PC-9 (cell line): ENCODE results near the gene ACTN2. TPM values are rescaled to one million over a fixed set of nuclear protein-coding genes. Genes with fewer than 3 reads are reported as not detected.

Experiments
- BruUV-seq: library from RNA; stranded (reverse); fragments of 400-500 nt; replicated peaks from 2 replicates; lab custom pipeline; 2021; lab: Mats Ljungman, UMichigan
- CTCF ChIA-PET: fragments of 300-600 bp; sonication (Branson Sonifier 250); formaldehyde crosslinking; loops from one replicate; lab custom pipeline; 2022; ENCODE audit warnings: antibody characterized with exemption; lab: Charles Lee
- POLR2A ChIA-PET: fragments of 300-600 bp; sonication (Branson Sonifier 250); formaldehyde crosslinking; loops from one replicate; lab custom pipeline; 2022; ENCODE audit warnings: antibody characterized with exemption; ENCODE audit not compliant: unreplicated experiment; lab: Charles Lee
- DNase-seq, 2 experiments: peaks; one replicate each; pipeline versions ENCODE4 v3.0.0 to v3.0.0-alpha.2; 2015 to 2022; ENCODE audit warnings: mixed read lengths in 1 of 2
- H2AFZ ChIP-seq: fragments of 200-600 bp; sonication (generic); 2 replicates; pipeline ENCODE4 v1.8.1; 2017; ENCODE audit warnings: antibody characterized with exemption
- H3F3A ChIP-seq: fragments of 200-600 bp; sonication (generic); 2 replicates; pipeline ENCODE4 v1.8.1; 2017; ENCODE audit warnings: antibody characterized with exemption, mild to moderate bottlenecking, low read depth; ENCODE audit not compliant: insufficient read depth
- H3K27ac ChIP-seq: fragments of 200-600 bp; sonication (generic); 2 replicates; pipeline ENCODE4 v1.6.1; 2016; ENCODE audit warnings: mixed run types
- H3K27me3 ChIP-seq: fragments of 200-600 bp; sonication (generic); 2 replicates; pipeline ENCODE4 v1.6.1; 2016; ENCODE audit warnings: low read depth, mixed run types; ENCODE audit not compliant: insufficient read depth
- H3K36me3 ChIP-seq: fragments of 200-600 bp; sonication (generic); 2 replicates; pipeline ENCODE4 v1.6.1; 2016; ENCODE audit warnings: low read depth, mixed run types
- H3K4me1 ChIP-seq: fragments of 200-600 bp; sonication (generic); replicated peaks from 2 replicates; pipeline ENCODE4 v1.6.1; 2016; ENCODE audit warnings: mixed run types; ENCODE audit not compliant: insufficient read depth
- H3K4me2 ChIP-seq: fragments of 200-600 bp; sonication (generic); 2 replicates; pipeline ENCODE4 v1.6.1; 2017; ENCODE audit warnings: mixed run types
- H3K4me3 ChIP-seq: fragments of 200-600 bp; sonication (generic); 2 replicates; pipeline ENCODE4 v1.6.1; 2016; ENCODE audit warnings: mixed run types
- H3K79me2 ChIP-seq: fragments of 200-600 bp; sonication (generic); 2 replicates; pipeline ENCODE4 v1.6.1; 2017; ENCODE audit warnings: low read depth, mixed run types
- H3K9me2 ChIP-seq: fragments of 200-600 bp; sonication (generic); 2 replicates; pipeline ENCODE4 v1.8.1; 2017; ENCODE audit warnings: mild to moderate bottlenecking; ENCODE audit not compliant: insufficient read depth
- H3K9me3 ChIP-seq: fragments of 200-600 bp; sonication (generic); 2 replicates; pipeline ENCODE4 v1.8.1; 2016; ENCODE audit warnings: low read depth; ENCODE audit not compliant: insufficient read depth
- H4K20me1 ChIP-seq: fragments of 200-600 bp; sonication (generic); 2 replicates; pipeline ENCODE4 v1.8.1; 2017; ENCODE audit not compliant: insufficient read depth
- EZH2 ChIP-seq: fragments of 200-600 bp; sonication (generic); IDR thresholded peaks from 2 replicates; pipeline ENCODE4 v1.8.0; 2017; ENCODE audit warnings: antibody characterized with exemption, low read depth
- intact Hi-C: fragments of 100-400 bp; cut with micrococcal nuclease; formaldehyde crosslinking; loops from one replicate; pipeline ENCODE4 v1.10.0; 2022; ENCODE audit not compliant: unreplicated experiment
- total RNA-seq: library from RNA; stranded (reverse); gene quantifications from 2 replicates; pipeline ENCODE4 v1.2.3, GENCODE V29; 2021
- TF ChIP-seq, protein P1 (sequence below): fragments of 200-600 bp; sonication (generic); conservative IDR thresholded peaks from 2 replicates; pipeline ENCODE4 v1.6.1; 2017; ENCODE audit warnings: mixed run types, antibody characterized with exemption, mild to moderate bottlenecking, moderate library complexity

Gene ACTN2
- total RNA-seq, 1 experiment from 2014 or later, result not detected

- H3K9me2 ChIP-seq, result no peaks in the 10 kb centered on the region
- H3K4me2 ChIP-seq, result 0 out of 2 replicates have a peak overlapping the region, but pooled peaks have one; percentile 6
- H3K79me2 ChIP-seq, result no peaks in the 10 kb centered on the region
- no peaks in the 10 kb centered on the region for H3K4me1 ChIP-seq
- no peaks in the 10 kb centered on the region for H4K20me1 ChIP-seq
- POLR2A ChIA-PET, result no interaction called here
- TF ChIP-seq EZH2, result no peak
- TF ChIP-seq, protein P1, sequence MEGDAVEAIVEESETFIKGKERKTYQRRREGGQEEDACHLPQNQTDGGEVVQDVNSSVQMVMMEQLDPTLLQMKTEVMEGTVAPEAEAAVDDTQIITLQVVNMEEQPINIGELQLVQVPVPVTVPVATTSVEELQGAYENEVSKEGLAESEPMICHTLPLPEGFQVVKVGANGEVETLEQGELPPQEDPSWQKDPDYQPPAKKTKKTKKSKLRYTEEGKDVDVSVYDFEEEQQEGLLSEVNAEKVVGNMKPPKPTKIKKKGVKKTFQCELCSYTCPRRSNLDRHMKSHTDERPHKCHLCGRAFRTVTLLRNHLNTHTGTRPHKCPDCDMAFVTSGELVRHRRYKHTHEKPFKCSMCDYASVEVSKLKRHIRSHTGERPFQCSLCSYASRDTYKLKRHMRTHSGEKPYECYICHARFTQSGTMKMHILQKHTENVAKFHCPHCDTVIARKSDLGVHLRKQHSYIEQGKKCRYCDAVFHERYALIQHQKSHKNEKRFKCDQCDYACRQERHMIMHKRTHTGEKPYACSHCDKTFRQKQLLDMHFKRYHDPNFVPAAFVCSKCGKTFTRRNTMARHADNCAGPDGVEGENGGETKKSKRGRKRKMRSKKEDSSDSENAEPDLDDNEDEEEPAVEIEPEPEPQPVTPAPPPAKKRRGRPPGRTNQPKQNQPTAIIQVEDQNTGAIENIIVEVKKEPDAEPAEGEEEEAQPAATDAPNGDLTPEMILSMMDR, result no peak
- CTCF ChIA-PET, result no interaction called here
- no peak overlapping the region for H3K27ac ChIP-seq
- no peaks in the 10 kb centered on the region for H3K36me3 ChIP-seq
- no peaks in the 10 kb centered on the region for H3K9me3 ChIP-seq
- peaks cover 78% of the 10 kb centered on the region for H3K27me3 ChIP-seq
- no peak overlapping the region for H2AFZ ChIP-seq
- H3K4me3 ChIP-seq, result no peak overlapping the region
- BruUV-seq, result no TSS peak
- intact Hi-C loops, result no loop called here
- no peak for DNase-seq
- no peaks in the 10 kb centered on the region for H3F3A ChIP-seq
These were observed 12.9 kb upstream of the ACTN2 start for GRCh38 chr1:236673289-236673919.

DNA sequence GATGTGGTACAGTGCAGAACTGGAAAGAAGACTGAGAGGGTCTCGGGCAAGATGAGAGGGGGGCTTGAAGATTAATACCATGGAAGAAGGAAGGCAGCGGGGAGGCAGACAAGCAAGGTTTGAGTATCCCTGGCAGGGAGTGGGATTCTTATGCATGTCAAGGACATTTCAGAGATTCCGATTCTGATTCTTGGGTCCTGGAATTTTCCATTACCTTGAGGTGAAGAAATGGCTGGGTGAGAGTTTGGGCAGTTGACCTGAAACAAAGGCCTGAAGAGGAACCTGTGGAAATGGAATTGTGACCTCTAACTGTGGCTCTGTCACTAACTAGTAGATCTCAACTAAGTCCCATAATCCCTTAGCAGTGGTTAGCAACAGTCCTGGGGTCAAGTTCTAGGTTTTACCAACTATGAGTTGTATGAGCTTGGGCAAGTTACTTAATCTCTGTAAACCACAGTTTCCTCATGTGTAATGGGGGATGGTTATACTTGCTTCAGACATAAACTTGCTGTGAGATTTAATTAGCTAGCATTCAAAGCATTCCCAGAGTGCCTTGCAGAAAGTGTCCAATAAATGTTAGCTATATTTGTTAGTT is 8.6 kb upstream of the ACTN2 start:
- ChIA-PET CTCF (interaction anchor here (0.6 kb wide), 1 partner anchor 382 kb away, joined by 11 read pairs; no protein-coding TSS in a partner anchor), POLR2A (no interaction called here)
- no peaks in the 10 kb centered on the region for H3F3A ChIP-seq
- no peaks in the 10 kb centered on the region for H4K20me1 ChIP-seq
- intact Hi-C loops, result no loop called here
- DNase-seq, result no peak
- no peak overlapping the region for H3K4me2 ChIP-seq
- peaks cover 77% of the 10 kb centered on the region for H3K27me3 ChIP-seq
- no peak overlapping the region for H2AFZ ChIP-seq
- H3K9me2 ChIP-seq, result no peaks in the 10 kb centered on the region
- no peaks in the 10 kb centered on the region for H3K79me2 ChIP-seq
- BruUV-seq, result no TSS peak
- H3K4me3 ChIP-seq, result no peak overlapping the region
- H3K4me1 ChIP-seq, result no peaks in the 10 kb centered on the region
- no peaks in the 10 kb centered on the region for H3K36me3 ChIP-seq
- TF ChIP-seq, protein P1, result no peak
- TF ChIP-seq EZH2, result no peak
- no peaks in the 10 kb centered on the region for H3K9me3 ChIP-seq
- H3K27ac ChIP-seq, result no peak overlapping the region

DNA sequence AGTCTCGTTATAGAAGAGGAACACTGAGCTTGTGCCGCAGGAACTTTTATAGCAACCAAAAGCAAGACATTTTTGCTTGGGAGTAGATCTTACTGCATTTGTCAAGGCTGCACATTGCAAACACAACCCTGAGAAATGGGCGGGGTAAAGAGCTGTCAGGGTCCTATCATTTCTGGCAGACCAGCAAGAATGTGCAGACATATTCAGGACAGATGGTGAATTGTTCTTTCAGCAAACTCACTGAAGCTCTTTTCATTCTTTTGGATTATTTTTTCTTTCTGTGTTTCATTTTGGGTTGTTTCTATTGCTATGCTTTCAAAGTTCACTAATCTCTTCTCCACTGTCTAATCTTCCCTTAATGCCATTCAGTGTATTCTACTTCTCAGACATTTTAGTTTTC is 5.1 kb upstream of the ACTN2 start:
- H3K4me3 ChIP-seq, result no peak overlapping the region
- H3F3A ChIP-seq, result no peaks in the 10 kb centered on the region
- no peak overlapping the region for H2AFZ ChIP-seq
- no peaks in the 10 kb centered on the region for H3K9me3 ChIP-seq
- H3K79me2 ChIP-seq, result no peaks in the 10 kb centered on the region
- no peak for DNase-seq
- H3K27ac ChIP-seq, result no peak overlapping the region
- no peak for TF ChIP-seq EZH2
- TF ChIP-seq, protein P1, result no peak
- H3K27me3 ChIP-seq, result peaks cover 70% of the 10 kb centered on the region
- no peaks in the 10 kb centered on the region for H3K9me2 ChIP-seq
- no peaks in the 10 kb centered on the region for H3K4me1 ChIP-seq
- CTCF ChIA-PET, result no interaction called here
- H3K4me2 ChIP-seq, result no peak overlapping the region
- POLR2A ChIA-PET, result no interaction called here
- no peaks in the 10 kb centered on the region for H3K36me3 ChIP-seq
- BruUV-seq, result no TSS peak
- intact Hi-C loops, result no loop called here
- no peaks in the 10 kb centered on the region for H4K20me1 ChIP-seq
